Astrocyte (in vitro differentiated cells and primary cell): ENCODE measurements around the gene RNF6. TPM values are rescaled to one million over a fixed set of nuclear protein-coding genes. Genes with fewer than 3 reads are reported as not detected.

Experiments used
- DNase-seq: peaks from one replicate; pipeline ENCODE4 v3.0.0-alpha.2; 2010; ENCODE audit warnings: low read depth
- FAIRE-seq: peaks from 2 replicates; lab custom pipeline; 2011; peaks lifted over from hg19 to GRCh38; lab: Jason Lieb, UNC
- H2AFZ ChIP-seq: 2 replicates; pipeline ENCODE4 v1.6.0; 2012; ENCODE audit warnings: low read depth, low read length, inconsistent platforms
- H3K27ac ChIP-seq: 2 replicates; pipeline ENCODE4 v1.5.1; 2011; ENCODE audit warnings: low read depth, low read length, inconsistent platforms
- H3K27me3 ChIP-seq: 2 replicates; pipeline ENCODE4 v1.6.0; 2011; ENCODE audit warnings: low read length, inconsistent platforms; ENCODE audit not compliant: insufficient read depth
- H3K36me3 ChIP-seq: 2 replicates; pipeline ENCODE4 v1.5.1; 2011; ENCODE audit warnings: low read length, inconsistent platforms; ENCODE audit not compliant: insufficient read depth
- H3K4me1 ChIP-seq: 2 replicates; pipeline ENCODE4 v1.5.1; 2011; ENCODE audit warnings: low read length, inconsistent platforms; ENCODE audit not compliant: insufficient read depth
- H3K4me2 ChIP-seq: 2 replicates; pipeline ENCODE4 v1.6.0; 2012; ENCODE audit warnings: low read length, inconsistent platforms
- H3K4me3 ChIP-seq: 2 replicates; pipeline ENCODE4 v1.5.1; 2011; ENCODE audit warnings: low read depth, mild to moderate bottlenecking, low read length, inconsistent platforms; ENCODE audit not compliant: insufficient read depth
- H3K79me2 ChIP-seq: 2 replicates; pipeline ENCODE4 v1.6.0; 2012; ENCODE audit warnings: mild to moderate bottlenecking, low read length, inconsistent platforms; ENCODE audit not compliant: insufficient read depth
- H3K9ac ChIP-seq: 2 replicates; pipeline ENCODE4 v1.6.0; 2012; ENCODE audit warnings: mild to moderate bottlenecking, low read length, inconsistent platforms
- H3K9me3 ChIP-seq: 2 replicates; pipeline ENCODE4 v1.5.1; 2012; ENCODE audit warnings: low read depth, mild to moderate bottlenecking, low read length, inconsistent platforms; ENCODE audit not compliant: insufficient read depth
- H4K20me1 ChIP-seq: 2 replicates; pipeline ENCODE4 v1.6.0; 2012; ENCODE audit warnings: low read length, inconsistent platforms; ENCODE audit not compliant: insufficient read depth
- H3K27ac Mint-ChIP-seq: one replicate; pipeline ENCODE4 v1.8.0; 2021; ENCODE audit warnings: mild to moderate bottlenecking, mixed read lengths; ENCODE audit not compliant: unreplicated experiment
- H3K27me3 Mint-ChIP-seq: one replicate; pipeline ENCODE4 v1.8.0; 2021; ENCODE audit warnings: low read depth, mixed read lengths; ENCODE audit not compliant: unreplicated experiment
- H3K36me3 Mint-ChIP-seq: one replicate; pipeline ENCODE4 v1.8.0; 2021; ENCODE audit warnings: low read depth, mixed read lengths; ENCODE audit not compliant: unreplicated experiment
- H3K4me1 Mint-ChIP-seq: one replicate; pipeline ENCODE4 v1.8.0; 2021; ENCODE audit warnings: low read depth, mixed read lengths; ENCODE audit not compliant: unreplicated experiment
- H3K4me3 Mint-ChIP-seq: one replicate; pipeline ENCODE4 v1.8.0; 2021; ENCODE audit warnings: mild to moderate bottlenecking, moderate library complexity, mixed read lengths; ENCODE audit not compliant: unreplicated experiment
- H3K9me3 Mint-ChIP-seq: one replicate; pipeline ENCODE4 v1.8.0; 2021; ENCODE audit warnings: mild to moderate bottlenecking, mixed read lengths; ENCODE audit not compliant: unreplicated experiment
- EZH2 ChIP-seq: IDR thresholded peaks from 2 replicates; pipeline ENCODE4 v1.6.1; 2012; ENCODE audit warnings: mild to moderate bottlenecking, low read length, inconsistent platforms; ENCODE audit not compliant: insufficient read depth
- total RNA-seq: library from RNA; stranded (reverse); gene quantifications from 2 replicates; pipeline ENCODE4 v1.2.1, GENCODE V29; 2021
- TF ChIP-seq, protein P1 (sequence below): IDR thresholded peaks from 2 replicates; pipeline ENCODE4 v1.5.1; 2011; ENCODE audit warnings: low read depth, mild to moderate bottlenecking, inconsistent platforms, low read length, moderate library complexity; ENCODE audit not compliant: insufficient read depth

RNF6 gene
- total RNA-seq, 1 donor from 2014 or later = 51.7 TPM

DNA sequence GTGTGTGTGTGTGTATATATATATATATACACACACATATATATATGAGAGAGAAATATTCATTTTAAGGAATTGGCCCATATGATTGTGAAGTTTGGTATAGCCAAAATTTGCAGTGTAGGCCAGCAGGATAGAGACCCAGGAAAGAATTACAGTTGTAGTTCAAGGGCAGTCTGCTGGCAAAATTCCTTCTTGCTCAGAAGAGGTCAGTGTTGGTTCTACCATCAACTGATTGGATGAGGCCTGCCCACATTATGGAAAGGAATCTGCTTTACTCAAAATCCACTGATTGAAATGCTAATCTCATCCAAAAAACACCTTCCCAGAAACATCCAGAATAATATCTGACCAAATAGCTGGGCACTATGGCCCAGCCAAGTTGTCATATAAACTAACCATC is 24.0 kb downstream of the RNF6 start:
- Histone ChIP-seq H3K36me3 (no peaks in the 10 kb centered on the region), H3K9me3 (no peaks in the 10 kb centered on the region), H4K20me1 (no peaks in the 10 kb centered on the region), H2AFZ (no peak overlapping the region), H3K27me3 (no peaks in the 10 kb centered on the region), H3K27ac (no peak overlapping the region), H3K4me1 (peaks cover 12% of the 10 kb centered on the region), H3K4me3 (no peak overlapping the region), H3K9ac (no peak overlapping the region), H3K4me2 (no peak overlapping the region), H3K79me2 (no peaks in the 10 kb centered on the region)
- H3K4me3 Mint-ChIP-seq = no peak overlapping the region
- H3K36me3 Mint-ChIP-seq = peaks cover 9% of the 10 kb centered on the region
- FAIRE-seq = no peak
- no peak for DNase-seq
- H3K9me3 Mint-ChIP-seq = peaks cover 17% of the 10 kb centered on the region
- H3K27me3 Mint-ChIP-seq = no peaks in the 10 kb centered on the region
- H3K4me1 Mint-ChIP-seq = peaks cover 14% of the 10 kb centered on the region
- TF ChIP-seq, protein P1, sequence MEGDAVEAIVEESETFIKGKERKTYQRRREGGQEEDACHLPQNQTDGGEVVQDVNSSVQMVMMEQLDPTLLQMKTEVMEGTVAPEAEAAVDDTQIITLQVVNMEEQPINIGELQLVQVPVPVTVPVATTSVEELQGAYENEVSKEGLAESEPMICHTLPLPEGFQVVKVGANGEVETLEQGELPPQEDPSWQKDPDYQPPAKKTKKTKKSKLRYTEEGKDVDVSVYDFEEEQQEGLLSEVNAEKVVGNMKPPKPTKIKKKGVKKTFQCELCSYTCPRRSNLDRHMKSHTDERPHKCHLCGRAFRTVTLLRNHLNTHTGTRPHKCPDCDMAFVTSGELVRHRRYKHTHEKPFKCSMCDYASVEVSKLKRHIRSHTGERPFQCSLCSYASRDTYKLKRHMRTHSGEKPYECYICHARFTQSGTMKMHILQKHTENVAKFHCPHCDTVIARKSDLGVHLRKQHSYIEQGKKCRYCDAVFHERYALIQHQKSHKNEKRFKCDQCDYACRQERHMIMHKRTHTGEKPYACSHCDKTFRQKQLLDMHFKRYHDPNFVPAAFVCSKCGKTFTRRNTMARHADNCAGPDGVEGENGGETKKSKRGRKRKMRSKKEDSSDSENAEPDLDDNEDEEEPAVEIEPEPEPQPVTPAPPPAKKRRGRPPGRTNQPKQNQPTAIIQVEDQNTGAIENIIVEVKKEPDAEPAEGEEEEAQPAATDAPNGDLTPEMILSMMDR = no peak
- no peak for TF ChIP-seq EZH2
- H3K27ac Mint-ChIP-seq = no peak overlapping the region

DNA sequence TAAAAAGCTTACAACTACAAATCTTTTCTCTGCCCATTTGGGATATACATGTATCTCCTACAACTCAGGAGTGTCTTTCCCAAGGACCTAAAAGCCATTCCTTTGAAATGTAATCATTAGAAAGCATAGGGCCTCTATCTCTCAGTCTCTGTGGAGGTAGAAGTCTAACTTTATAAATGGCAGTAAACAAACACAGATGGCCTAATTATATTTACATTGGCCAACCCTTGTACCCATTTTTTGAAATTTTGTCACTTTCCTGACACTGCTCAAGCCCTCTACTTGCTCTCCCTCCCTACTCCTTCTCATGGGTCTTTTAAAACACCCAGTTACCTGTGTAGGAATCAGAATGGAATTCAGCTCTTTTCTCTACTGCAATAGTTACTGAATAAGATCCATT is 24.8 kb downstream of the RNF6 start:
- Histone ChIP-seq H3K36me3 (no peaks in the 10 kb centered on the region), H3K4me2 (no peak overlapping the region), H3K79me2 (no peaks in the 10 kb centered on the region), H3K9ac (no peak overlapping the region), H3K27ac (no peak overlapping the region), H3K27me3 (no peaks in the 10 kb centered on the region), H4K20me1 (no peaks in the 10 kb centered on the region), H2AFZ (no peak overlapping the region), H3K4me3 (no peak overlapping the region), H3K9me3 (no peaks in the 10 kb centered on the region), H3K4me1 (peaks cover 4% of the 10 kb centered on the region)
- Mint-ChIP-seq H3K27me3 (no peaks in the 10 kb centered on the region), H3K36me3 (peaks cover 9% of the 10 kb centered on the region), H3K4me3 (no peak overlapping the region), H3K9me3 (peaks cover 17% of the 10 kb centered on the region), H3K27ac (no peak overlapping the region), H3K4me1 (peaks cover 10% of the 10 kb centered on the region)
- DNase-seq (no peak), FAIRE-seq (no peak)
- TF ChIP-seq, protein P1 = no peak
- TF ChIP-seq EZH2 = no peak

DNA sequence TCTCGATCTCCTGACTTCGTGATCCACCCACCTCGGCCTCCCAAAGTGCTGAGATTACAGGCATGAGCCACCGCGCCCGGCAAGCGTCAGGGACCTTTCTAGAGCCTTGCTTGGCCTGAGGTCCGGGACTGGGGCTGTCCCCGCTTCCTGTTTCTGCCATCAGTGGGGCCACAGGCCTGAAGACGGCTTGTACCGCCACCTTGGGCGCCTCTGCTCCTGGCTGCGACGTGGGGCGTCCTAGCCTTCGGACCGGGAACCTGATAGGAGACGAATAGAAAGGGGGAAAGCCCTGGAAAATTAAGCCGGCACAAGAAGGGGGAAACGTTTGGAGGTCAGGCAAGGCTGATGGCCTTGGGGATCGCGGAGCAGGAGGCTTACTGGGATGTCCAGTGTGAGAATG is 35.1 kb downstream of the RNF6 start:
- H3K9ac ChIP-seq = peak overlapping the region; percentile 75
- H3K27me3 ChIP-seq = no peaks in the 10 kb centered on the region
- H3K27ac ChIP-seq = no peak overlapping the region
- H3K4me3 ChIP-seq = peak overlapping the region; percentile 72
- H3K4me2 ChIP-seq = peak overlapping the region; percentile 90
- no peaks in the 10 kb centered on the region for H4K20me1 ChIP-seq
- FAIRE-seq = no peak
- Mint-ChIP-seq H3K27ac (no peak overlapping the region), H3K9me3 (no peaks in the 10 kb centered on the region), H3K27me3 (no peaks in the 10 kb centered on the region), H3K36me3 (peaks cover 1% of the 10 kb centered on the region), H3K4me3 (peak overlapping the region; percentile 78), H3K4me1 (no peaks in the 10 kb centered on the region)
- H3K36me3 ChIP-seq = no peaks in the 10 kb centered on the region
- H3K79me2 ChIP-seq = no peaks in the 10 kb centered on the region
- H3K4me1 ChIP-seq = no peaks in the 10 kb centered on the region
- TF ChIP-seq EZH2 = no peak
- TF ChIP-seq, protein P1 = no peak
- H3K9me3 ChIP-seq = no peaks in the 10 kb centered on the region
- DNase-seq = no peak
- peak overlapping the region; percentile 62 for H2AFZ ChIP-seq
